Kasumi-1 (cell line): ENCODE results near the gene LRRC46.

ENCODE experiments used
- DNase-seq, 2 experiments: peaks; one replicate each; lab custom pipeline; 2025; lab: John Stamatoyannopoulos, UW

The LRRC46 gene, protein sequence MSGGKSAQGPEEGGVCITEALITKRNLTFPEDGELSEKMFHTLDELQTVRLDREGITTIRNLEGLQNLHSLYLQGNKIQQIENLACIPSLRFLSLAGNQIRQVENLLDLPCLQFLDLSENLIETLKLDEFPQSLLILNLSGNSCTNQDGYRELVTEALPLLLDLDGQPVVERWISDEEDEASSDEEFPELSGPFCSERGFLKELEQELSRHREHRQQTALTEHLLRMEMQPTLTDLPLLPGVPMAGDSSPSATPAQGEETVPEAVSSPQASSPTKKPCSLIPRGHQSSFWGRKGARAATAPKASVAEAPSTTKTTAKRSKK

DNA sequence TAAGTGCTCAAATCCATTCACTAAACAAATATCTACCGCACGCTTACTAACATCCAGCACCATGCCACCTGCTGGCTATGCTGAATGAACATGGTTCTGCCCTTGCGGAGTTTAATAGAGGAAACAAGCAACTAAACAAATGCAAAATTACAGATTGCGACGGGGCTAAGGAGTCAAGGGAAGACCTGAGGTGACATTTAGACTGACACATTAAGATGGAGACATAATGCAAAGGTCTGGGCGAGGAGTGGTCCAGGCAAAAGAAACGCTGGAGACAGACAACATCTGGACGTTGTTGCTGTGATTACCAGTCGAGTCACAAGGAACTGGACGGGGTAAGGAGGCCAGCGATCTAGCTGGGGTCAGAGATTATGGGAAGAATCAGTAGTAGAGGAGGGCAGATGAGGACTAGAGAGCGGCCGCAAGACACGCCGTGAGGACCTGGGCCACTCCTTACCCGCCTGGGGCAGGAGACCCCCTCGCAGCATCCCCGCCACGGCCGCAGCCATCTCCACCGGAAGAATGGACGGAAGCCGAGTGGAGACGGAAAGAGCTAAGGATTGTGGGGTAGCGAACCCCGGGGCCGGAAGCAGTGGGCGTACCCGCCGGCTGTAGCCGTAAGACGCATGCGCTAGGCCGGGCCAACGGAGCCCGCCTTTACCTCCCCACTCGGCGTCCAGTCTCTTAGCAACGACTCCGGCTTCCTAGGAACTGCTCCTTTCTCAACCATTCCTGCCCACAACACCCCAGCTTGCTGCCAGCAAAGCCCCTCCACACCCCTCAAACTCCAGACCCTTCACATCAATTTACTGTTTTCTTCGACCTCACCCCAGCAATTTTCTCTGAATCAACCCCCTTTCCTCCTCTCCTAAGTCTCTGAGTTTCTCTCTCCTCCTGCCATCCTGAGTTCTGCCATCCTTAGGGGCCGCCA lies at the start of gene LRRC46, which contains the start of gene MRPL10:
Gene LRRC46, plus strand, starts transcription at position 668 of the 931 bp plus-strand sequence. CDS start 320 bp downstream, outside the sequence.
Gene MRPL10, minus strand, starts transcription at position 539 of the 931 bp plus-strand sequence. Its CDS starts 30 bp downstream, at position 509.
- peak; percentile 99 for DNase-seq

DNA sequence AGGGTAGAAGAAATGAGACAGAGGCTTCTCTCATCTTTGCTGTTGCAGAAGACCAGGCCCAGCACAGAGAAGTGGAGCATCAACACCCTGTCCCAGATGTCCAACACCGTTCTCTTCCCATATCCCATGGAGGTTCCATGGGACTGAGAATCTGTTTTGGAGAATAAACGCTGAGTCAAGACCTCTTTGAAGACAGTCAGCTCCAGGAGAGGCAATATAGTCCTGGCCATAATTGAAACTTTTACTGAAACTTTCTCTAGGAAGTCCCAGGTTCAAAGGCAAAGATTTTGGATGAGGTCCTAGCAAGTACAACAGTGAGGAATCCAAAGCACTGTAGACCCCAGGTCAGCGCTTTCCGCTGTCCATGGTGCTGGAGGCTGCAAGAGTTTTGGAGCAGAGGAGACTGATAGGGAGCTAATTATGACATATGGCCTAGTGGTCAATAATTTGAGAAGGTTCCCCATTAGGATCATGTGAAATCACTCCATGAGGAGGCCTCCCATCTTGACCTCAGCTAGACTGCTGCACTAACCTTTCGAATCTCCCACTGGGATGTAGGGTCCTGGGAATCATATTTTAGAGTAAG lies 45.8 kb upstream of the LRRC46 start:
- peak; percentile 48 to 62 for DNase-seq

DNA sequence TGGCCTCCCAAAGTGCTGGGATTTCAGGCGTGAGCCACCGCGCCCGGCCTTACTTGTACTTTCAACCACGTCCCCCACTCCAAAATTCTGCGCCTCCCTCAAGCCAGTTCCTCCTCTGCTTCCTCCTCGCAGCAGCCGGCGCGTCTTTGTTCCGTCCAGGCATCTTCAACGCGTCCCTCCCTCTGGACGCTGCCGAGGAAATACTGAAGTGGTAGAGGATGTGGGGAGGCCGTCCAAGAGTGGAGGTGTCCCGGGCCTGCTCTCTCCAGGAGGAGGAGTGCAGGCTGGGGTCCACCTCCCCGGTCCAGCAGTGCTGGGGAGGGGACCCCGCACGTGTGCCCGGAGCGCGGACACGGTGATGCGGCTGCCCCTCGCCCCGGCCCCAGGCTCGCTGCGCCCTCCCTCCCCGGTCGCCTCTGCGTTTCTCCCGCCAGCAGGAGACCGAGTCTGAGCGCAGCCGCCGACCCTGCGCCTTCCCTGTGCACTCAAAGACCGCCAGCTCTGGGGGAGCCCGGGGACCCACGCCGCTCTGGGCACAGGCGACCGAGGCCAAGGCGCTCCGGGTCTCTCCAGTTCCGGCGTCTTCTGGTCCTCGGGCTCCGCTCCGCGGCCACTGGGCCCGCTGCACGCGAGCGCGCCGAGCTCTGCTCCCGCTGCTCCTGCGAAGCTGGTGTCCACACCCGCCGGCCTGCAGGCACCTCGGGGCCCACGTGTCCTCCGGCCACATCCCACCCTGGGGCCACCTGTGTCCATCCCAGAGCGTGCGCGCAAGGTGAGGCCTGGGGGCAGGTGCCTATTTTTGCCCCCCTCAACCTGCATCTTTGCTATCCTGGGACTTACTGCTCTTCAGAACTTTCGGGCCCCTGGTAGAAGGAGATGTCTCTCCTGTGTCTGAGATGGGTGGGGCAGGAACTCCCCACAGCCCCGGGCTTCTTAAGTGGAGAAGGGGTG lies 41.6 kb upstream of the LRRC46 start:
- DNase-seq: peak; percentile 6 to 19

DNA sequence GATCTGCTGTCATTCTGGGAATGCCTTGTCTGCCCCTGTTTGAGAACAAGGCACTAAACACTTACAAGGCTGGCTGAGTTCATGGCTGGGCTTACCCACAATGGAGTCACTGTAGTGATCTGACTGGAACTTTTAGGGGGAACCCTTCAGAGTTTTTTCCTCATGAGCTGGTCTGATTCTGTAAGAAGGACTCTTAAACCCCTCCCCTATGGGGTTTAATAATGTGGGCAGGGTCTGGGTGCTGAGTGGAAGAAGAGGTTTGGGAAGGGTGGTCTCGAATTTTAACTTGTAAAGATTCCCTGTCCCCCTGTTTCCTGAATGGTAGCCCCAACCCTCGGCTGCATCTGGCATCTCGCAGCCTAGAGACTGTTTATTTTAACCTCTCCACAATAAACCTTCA lies 40.4 kb upstream of the LRRC46 start:
- DNase-seq: no peak

DNA sequence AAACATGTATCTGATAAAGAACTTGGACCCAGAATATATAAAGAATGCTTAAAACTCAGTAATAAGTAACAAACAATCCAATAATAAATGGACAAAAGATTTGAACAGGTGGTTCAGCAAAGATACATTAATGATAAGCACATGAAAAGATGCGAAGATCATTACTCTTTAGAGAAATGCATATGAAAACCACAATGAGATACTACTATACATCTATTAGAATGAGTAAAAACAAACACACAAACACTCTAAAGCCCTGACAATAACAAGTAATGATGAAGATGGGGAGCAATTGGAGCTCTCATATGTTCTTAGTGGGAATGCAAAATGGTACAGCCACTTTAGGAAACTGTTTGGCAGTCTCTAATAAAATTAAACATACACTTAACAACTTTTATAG lies 39.0 kb upstream of the LRRC46 start:
- no peak for DNase-seq

DNA sequence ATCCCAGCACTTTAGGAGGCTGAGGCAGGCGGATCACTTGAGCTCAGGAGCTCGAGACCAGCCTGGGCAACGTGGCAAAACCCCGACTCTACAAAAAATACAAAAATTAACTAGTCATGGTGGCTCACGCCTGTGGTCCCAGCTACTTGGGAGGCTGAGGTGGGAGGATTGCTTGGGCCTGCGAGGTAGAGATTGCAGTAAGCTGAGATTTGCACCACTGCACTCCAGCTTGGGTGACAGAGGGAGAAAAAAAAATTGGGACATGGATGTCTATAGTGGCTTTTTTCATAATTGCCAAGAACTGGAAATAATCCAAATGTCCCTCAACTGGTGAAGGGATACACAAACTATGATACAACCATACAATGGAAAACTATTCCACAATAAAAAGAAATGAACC lies 38.5 kb upstream of the LRRC46 start:
- DNase-seq: no peak

DNA sequence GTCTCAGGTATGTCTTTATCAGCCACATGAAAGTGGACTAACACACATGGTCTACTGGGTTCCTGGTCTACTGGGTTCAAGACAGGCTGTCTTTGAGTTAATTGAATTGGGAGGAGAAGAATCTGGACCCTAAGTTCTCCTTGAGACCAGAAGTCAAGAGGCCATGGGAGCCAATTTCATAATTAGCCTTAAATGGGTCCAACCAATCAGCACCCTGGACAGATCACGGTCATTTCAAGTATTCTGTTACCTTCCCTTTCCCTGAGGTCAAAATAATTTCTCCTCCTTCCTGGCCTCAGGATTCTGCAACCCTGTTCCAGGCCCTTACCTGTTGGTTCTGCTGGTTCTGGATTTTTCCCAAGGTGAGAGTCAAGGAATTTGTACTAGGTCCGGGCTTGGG lies 33.7 kb upstream of the LRRC46 start:
- peak in 1 of 2 experiments; percentile 26 for DNase-seq

DNA sequence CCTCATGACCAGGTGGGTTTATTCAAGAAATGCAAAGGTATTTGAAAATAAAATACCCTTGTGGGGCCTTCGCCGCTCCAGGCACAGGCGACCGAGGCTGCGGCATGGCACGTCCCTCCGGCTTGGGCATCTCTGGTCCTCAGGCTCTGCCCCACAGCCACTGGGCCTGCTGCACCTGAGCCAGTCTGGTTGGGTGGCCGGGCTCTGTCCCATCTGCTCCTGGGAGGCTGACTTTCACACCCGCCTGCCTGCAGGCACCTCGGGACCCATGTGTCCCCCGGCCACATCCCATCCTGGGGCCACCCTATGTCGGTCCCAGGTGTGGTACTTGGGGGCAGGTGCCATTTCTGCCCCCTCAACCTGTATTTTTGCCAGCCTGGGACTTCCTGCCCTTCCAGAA lies 30.8 kb upstream of the LRRC46 start:
- no peak for DNase-seq

DNA sequence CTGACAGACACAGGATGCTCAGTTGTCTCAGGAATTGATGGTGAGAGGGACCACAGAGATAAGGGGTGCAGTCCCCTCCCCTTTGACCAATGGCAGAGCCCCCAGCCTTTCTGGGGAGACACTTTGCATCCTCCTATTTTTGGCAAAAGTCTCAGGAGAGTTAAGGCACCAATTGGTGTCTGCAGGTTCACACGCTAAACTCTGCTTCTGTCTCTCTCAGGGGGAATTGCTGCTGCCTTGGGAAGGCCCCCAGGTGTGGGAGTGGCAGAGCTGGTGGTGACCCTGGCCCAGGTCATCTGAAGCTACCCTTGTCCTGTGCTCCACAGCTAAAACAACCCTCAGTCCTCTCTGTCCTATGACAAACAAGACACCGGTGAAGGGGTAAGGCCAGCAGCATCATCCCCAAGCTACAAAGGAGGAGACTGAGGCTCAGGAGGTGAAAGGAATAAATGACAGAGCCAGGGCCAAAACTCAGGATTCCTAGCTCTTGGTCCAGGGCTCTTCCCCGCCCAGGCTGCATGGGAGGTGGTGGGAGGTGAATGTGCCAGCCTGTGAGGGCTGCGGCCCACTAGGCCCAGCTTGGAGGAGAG lies 30.2 kb upstream of the LRRC46 start:
- no peak for DNase-seq

DNA sequence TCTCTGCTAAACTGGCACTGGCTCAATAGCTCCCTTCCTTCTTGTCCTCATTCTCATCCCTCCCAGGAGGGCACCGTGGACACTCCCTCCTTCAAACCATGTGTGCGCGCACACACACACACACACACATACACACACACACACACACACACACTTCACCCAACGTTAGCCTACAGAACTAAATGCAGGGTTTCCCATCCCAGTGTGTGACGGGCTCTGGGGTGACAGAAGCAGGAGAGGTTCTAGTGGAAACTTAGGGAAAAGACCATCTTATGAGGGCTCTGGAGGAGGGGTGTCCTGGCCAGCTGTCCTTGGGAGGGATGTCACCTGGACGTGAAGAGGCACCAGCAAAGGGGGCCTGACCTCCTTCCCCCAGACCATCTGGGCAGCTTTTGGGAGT lies 29.6 kb upstream of the LRRC46 start:
- DNase-seq: no peak

DNA sequence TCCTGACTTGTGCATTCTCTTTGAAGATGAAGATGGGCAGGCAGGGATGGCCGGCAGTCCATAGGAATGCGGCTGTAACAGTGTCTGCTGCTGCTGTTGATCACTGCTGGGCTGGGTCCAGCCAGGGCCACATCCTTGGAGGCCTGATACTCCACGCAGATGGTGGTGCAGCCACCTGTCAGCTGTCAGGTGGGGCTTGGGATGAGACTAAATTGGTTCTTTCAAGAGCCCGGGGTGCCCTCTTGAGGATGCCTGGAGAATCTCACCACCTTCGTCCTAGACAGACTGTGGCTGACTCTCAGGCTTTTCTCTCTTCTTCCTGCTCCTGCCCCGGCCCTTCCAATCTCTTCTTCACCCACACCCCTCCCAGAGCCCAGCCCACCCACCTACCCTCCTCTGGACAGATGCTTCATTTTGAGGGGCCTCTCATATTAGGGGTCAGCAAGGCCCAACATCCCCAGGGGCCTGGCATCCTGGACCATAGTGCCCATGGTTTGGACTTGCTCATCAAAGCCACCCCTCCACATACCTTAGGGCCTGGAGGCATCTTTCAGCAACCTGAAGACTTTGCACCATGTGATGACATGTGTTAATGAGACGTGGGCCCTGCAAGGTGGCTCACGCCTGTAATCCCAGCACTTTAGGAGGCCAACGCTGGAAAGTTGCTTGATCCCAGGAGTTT lies 29.0 kb upstream of the LRRC46 start:
- peak; percentile 73 to 83 for DNase-seq

DNA sequence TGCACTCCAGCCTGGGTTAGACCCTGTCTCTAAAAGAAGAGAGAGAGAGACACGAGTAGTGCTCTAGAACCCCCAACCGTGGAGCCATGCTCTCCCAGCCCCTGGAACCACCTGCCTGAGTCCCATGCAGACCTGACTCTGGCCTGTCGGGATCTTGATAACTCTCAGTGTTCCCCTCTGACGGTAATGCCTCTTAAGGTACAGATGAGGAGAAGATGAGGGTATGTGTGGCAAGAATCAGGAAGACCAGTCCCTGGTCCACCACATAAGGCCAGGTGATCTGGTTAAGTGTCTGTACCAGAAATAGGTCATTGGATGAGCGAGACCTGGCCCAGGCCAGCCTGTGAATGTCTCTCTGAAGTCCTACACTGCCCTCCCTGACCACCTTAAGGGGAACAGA lies 28.3 kb upstream of the LRRC46 start:
- DNase-seq: no peak

DNA sequence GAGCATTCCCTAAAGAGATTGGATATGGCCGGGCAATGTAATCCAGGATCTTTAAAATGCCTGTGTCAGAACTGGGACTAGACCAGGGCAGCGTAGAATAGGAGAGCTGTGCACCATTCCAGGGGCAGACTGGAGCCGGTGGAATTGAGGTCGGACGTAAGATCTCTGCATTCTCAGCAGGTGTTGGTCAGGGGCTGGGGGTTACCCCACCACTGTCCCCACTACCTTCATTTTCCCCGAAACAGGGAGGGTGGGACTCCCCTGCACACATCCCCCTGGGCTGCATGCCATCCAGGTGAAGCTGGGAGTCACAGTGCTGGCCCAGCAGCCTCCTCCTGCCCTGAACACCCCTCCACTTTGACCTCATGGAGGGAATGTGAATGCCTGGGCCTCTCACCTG lies 27.7 kb upstream of the LRRC46 start:
- no peak for DNase-seq

DNA sequence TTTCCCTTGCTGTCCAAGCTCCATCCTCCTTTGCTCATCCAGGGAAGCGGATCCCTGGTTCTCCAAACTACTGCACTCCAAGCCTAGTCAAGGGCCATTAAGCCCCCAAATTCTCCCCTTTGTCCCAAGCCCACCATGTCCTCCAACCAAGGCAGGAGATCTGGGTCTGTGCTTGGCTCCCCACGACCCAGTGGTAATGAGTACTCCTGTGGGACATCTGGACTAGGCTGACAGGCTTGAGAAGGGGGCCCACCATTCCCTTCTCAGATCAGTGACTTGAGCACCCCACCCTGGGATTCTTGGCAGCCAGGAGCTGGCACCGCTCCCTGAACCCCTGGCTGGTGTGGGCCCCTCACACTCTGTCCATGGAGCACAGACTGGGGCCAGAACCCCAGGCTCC lies 27.0 kb upstream of the LRRC46 start:
- no peak for DNase-seq

DNA sequence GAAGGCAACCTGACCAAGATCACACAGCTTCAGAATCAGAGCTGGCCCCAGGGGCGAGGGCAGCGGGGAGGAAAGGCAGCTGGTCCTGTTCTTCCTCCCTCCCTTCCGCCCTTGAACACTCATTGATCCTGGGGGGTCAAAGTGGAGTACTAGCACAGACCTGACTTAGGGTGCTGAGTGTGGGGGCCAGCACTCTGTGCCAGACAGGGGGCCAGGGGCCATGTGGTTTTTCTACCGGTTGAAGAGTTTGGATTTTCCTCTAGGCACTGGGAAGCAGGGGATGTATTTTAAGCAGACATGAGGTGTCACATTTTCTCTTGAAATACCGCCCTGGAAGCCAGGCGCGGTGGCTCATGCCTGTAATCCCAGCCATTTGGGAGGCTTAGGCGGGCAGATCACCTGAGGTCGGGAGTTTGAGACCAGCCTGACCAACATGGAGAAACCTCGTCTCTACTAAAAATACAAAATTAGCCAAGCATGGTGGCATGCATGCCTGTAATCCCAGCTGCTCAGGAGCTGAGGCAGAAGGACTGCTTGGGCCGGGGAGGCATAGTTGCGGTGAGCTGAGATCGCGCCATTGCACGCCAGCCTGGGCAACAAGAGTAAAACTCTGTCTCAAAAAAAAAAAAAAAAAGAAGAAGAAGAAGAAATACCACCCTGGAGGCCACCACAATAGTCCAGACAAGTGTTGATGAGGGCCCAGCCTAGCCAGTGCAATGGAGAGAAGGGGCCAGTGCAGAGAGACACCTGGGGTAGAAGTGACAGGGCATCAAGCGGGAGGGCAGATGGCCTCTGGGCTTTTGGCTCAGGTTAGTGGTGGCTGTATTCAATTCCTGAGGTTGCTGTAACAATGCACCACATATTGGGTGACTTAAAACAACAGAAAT lies 25.2 kb upstream of the LRRC46 start:
- DNase-seq: no peak

DNA sequence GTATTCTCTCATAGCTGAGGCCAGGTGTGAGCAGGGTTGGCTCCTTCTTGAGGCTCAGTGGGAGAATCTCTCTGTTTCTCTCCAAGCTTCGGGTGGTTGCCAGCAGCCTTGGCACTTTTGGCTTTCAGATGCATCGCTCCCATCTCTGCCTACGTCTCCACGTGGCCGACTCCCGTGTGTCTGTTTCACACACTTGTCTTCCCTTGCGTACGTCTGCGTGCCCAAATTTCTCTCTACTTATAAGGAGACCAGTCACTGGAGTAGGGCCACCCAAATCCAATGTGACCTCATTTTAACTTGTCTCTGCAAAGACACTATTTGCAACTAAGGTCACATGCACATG lies 24.6 kb upstream of the LRRC46 start:
- no peak for DNase-seq

DNA sequence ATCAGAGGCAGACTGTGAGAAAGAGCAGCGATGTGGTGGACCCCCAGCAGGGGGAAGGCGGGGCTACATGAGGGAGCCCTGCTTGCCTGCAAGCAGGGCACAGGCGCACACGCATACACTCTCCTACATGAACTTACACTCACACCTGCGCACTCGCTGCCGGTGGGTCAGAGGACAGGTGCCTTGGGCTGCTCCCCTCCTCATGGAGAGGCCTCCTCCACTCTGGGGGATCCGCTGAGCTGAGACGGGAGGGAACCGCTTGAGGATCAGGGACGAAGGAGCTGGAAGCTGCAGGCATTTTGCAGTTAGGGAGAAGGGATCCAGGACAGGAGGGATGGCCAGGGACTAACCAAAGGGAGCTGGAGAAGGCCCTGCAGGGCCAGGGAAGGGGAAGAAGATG lies 24.0 kb upstream of the LRRC46 start:
- DNase-seq: no peak

DNA sequence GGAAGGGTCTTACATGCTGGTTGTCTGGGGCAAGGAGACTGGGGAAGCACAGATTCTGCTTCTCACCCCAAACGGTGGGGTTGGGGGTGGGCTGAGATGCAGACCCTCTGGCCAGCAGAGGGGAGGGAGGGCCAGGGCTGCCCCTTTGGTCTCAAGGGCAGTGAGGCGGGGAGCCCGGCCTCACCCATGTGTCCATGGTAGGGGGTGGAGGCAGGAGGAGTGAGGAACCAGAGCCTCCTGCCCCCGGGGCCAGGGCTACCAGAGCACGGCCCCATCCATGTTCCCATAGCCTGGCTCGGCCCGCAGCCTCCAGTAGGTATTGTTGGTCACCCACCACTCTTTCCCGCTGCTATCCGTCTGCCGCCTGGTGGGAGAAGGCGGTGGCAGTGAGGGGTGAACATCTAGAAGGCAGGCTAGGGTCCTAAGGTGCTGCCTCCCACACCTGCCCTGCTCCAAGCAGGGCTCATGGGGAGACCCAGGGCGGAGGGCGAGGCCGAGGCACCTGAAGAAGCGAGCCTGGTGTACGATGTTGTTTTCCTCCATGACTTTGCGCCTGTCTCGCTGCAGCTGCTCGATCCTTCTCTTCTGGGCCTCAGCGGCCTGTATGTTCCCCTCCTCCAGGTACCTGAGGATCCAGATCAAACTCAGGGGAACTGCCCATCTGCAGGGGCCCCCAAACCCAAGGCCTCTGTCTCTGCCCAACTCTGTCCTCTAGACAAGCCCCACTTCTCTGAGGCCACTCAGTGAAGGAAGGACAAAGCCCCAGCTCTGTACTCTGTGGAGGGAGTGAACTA lies 23.2 kb upstream of the LRRC46 start:
- DNase-seq: no peak
